Measurements from ENCODE around the gene HECW1.

HECW1 gene

DNA sequence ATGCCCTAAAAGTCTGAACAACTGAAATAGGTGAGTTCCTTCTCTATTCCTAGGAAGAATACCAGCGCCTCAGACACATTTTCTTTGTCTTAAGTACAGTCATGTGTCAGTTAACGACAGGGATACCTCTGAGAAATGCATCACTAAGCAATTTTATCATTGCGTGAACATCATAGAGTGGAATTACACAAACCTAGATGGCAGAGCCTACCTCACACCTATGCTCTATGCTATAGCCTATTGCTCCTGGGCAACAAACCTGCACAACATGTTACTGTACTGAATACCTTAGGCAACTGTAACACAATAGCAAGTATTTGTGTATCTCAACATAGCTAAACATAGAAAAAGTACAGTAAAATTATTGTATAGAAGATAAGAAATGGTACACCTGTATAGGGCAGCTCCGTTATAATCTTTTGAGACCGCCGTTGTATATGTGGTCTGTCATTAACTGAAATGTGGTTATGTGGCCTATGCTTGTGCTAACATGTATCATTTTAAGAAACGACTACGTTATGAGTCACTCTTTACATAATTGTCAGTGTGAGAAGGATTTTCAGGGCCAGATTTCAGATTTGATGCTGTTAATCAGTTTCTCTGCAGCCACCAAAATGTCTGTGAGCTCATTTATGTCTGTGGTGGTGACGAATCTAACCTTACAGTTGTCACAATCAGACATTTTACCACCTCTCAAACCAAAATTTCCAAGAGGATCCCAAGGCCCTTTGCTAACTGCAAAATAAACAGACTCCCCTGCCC is 404.3 kb downstream of the HECW1 start:
- DNase-seq, result no peak

DNA sequence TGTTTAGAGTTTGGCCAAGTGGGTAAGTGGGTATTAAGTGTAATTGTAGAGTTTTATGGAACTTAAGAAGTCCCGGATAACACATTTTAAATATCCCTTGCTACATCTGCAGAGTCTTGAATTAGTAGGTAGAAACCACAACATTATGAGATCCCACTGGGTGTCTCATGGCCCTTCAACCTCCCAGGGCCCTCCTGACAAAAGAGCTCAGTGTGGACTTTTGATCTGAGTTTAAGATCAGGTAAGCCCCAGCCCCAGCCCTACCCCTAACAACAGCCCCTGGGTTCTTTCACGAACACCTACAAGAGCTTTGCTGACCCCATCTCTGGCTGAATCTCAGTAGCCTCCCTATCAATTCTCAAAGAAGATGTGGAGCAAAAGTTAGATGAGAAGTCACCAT is 405.0 kb downstream of the HECW1 start:
- DNase-seq, result no peak

DNA sequence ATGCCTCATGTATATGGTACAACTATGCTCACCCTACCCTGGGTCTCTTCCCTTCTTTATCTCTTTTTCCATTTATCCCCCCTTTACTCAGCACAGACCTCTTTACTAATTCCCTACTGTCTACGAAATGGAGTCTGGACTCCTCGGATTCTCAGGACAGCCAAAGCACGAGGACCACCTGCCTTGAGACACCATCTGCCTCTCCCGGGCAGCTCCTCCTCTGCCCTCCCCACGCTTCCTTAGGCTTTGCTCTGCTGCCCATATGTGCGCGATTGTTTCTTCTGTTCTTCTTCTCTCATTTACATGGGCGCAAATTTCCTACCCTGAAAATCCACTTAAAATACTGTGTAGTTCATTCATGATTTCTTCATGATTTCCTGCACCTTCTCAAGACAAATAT is 407.8 kb downstream of the HECW1 start:
- DNase-seq, result no peak

DNA sequence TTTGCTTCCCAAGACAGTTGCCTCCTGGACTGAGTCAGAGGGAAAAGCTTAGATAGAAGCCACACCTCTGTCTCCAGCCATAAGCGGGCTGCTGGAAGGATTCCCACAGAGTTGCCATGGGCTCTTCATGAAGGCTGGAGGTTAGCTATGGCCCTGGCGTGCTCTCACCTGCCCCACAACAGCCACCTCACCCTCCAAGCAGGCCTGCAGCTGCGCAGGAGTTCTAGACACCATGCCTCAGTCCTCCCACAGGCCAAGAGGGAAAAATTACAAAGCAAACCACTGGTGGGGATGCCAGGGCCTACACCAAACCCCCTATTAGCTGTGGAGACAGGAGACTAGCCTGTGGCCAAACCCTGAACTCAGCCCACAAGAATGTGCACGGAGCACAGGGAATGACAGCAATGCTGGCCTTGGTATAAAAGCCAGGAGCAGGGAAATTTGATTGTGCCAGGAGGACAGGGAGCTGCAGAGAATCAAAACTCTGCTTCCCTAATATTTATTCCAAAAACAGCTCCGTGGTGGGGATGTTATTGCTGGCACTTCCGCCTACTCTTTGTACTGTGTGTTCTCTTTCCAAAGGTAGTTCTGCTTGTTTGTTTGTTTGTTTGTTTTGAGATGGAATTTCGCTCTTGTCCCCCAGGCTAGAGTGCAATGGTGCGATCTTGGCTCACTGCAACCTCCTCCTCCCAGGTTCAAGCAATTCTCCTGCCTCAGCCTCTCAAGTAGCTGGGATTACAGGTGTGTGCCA is 410.1 kb downstream of the HECW1 start:
- no peak for DNase-seq

DNA sequence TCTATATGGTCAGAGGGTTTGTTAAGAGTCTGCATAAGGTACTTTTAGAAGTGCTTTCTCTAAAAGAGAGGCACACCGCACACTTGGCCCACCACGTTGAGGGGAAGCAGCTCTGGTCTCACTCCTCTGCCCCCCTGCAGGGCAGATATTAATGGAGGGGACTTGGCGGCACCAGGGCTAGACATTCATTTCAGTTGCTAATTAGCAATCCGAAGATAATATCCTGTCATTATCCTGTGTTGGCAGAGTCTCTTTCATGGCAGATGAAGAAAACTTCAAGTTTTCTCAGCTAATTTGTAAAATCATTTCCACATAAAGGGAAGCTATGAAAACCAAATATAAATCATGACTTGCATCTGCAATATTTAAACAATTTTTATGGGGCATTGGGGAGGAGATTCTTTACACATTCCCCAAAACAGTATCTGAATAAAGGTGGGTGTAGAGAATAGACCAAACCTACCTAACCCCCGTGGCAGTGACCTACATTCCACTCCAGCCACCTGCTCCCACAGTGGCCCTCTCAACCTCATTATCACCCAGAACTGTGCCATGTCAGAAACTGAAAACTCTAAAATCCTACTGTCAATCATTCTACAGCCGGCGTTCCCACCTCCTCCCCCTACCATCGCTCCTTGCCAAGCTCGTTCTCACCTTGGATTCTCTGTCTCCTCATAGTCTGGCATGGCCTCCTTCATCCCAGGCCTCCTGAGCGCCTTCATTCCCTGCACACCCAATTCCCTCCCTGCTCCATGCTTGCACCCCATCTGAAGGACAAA is 416.3 kb downstream of the HECW1 start:
- DNase-seq, result peak in 2 of 3 experiments; percentile 6 to 11

DNA sequence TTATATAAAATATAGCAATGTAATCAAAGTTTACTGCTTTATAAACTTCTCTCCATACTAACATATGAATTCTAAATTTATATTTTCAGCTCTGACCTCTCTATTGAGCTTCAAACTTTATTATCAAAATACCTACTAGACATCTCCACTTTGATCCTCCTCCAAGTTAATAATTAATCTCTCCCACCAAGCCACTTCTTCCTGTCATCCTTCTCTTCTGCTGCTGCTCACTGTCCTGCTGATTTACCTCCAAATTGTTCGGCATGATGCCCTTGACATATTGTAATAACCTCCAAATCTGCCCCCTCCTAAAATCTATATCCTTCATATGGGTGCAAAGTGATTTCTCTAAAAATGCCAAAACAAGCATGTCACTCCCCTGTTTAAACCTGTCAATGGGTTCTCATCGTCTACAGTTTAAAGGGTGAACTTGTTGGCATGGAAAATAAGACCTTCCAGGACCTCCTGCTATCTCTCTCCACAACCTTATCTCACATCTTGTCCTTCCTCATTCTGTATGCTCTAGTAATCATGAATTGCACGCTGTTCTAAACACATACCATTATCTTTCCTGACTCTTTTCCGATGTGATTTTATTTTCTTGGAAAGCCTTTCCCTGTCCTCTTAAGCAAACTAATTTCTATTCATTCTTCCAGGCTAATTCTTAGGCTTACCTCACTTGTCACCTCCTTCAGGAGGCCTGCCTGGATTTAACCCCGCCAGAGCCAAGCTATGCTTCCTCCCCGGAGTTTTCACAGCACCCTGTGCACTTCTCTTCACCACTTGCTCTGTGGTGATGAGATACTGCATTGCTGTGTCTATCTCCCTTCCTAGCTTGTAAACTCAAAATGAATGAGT is 418.3 kb downstream of the HECW1 start:
- no peak for DNase-seq

DNA sequence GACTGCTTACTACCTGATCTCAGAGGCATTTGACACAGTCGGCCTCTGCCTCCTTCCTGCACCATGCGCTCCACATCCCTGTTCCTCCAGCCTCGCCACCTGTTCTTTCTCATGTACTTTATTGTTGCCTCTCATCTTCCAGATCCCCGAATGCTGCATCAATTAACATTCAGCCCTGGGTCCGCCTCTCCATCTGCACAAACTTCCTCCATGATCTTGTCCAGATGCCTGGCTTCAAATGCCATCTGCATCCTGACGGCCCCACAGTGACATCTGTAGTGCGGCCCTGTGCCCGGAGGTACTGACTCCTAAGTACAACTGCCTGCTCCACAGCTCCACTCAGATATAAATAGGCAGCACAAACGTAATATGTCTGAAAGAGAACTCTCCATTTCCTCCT is 419.3 kb downstream of the HECW1 start:
- no peak for DNase-seq

DNA sequence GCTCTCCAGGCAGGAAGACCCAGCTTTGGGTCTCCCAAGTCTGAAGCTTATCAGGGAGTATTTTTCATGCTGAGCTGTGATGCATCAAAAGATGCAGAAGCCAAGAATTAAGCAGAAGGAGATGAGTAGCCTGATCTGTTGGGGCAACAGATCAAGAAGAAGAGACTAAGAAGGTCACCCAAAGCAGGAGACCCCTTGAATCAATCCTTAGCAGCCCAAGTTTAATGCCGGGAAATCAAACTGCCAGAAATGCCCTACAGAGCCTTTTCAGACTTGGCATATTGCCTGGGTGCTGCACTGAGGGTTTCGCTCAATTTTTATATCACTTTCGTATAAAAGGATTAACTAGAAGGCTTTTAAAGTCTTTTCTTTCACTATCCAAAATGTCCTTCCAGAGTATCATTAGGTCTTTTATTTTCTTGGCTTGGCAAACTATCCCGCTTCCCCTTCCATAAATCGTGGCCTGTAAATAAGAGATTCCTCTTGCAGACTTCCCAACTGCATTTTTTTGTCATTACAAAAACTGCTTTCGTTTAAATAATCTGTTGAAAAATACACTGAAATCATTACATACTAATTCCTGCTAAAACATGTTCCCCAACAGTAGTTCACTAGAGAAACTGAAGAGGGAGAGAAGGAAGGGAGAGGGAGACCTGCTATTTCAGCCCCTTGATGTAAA is 421.5 kb downstream of the HECW1 start:
- DNase-seq, result no peak

DNA sequence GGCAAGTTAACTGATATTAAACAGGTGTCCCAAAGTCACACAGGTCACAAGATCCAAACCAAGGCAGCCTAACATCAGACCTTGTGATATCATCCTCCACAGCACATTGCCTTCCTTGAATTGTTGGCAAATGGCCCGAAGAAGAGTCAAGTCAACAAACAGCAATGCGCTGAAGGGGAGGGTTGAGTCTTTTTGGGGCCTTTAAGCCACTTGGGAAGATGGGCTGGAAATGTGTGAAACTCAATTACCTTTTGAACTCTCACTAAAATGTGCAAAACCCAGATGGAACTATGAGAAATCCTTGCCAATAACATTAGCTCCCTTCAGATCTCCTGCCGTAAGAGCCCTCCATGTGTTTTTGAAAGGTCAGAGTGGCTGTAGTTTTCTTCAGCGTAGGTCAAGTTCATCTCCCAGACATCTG is 422.6 kb downstream of the HECW1 start:
- DNase-seq, result no peak

DNA sequence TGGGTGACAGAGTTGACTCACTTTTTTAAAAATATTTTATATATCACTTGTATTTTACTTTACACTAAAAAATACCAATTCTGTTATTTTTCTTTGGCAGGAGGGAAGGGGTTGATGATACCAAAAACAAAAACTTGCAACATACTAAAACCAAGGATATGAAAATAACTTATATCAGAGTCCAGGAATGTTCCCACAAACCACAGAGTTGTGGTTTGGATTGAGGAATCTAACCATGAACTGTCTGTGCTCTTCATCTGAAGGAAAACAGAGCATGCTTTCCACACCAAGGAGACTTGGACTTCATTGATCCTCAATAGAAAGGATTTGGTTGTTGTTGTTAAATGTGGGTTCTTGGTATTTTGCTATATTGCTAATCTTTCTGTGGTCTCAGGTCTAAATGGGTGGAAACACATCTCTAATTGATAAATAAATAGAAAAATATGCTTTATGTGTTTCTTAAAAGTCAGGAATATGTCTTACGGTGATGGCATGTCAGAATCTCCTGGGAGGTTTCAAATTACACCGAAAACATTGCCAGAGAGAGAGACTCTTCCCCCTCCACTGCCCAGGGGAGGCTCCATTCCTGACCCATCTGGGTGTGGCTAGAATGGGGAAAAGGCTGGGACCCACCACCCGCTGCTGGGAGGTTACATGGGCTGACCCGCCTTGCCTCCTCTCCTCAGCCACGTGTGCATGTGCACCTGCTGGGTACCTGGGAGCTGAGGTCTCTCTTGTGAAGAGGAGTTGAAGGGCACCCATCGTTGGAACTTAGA is 423.6 kb downstream of the HECW1 start:
- no peak for DNase-seq

DNA sequence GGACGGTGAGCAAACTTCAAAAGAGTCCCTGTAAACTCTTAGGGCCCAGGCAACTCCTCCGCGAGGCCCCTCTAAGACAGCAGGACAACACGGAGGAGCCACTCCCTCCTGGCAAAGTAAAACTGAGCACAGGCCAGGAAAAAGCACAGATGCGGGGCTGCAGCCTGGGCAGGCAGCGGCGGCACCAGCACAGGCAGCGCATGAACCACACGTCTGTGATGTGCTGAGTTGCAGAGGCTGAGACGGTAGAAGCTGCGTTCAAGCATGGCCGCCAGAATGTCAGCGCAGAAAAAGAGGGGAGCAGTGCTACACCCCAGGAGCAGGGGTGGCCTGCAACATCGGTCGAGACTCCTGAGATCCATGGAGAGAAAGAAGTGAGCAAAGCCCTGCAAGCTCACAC is 424.3 kb downstream of the HECW1 start:
- DNase-seq, result no peak

DNA sequence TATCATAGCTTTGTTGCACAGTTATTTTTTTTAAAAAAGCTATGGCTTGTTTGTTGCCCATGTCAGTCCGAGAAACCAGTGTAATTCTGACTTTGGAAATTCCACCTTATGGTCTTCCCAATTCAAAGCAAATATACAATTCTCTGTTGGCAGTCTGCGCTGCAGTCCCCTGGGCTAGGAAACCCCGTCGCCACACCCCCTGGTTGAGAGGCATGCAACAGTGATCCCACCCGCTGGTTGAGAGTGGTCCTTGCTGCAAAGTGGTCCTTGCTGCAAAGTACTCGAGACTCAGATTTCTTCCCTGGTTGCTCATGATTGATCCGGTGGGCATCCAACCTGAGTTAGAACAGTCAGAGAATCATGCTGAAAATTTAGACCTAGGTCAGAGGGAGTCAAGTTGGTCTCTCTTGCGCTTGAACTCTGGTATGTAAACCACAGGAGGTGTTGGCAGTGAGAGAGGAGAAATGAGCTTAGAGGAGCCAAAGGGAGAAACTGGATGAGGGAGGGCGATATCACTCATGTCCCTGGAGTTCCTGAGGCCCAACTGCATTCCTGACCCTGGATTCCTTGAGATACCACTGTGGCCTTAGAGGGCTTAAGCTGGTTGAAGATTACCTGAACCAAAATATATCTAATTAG is 425.4 kb downstream of the HECW1 start:
- DNase-seq, result no peak

DNA sequence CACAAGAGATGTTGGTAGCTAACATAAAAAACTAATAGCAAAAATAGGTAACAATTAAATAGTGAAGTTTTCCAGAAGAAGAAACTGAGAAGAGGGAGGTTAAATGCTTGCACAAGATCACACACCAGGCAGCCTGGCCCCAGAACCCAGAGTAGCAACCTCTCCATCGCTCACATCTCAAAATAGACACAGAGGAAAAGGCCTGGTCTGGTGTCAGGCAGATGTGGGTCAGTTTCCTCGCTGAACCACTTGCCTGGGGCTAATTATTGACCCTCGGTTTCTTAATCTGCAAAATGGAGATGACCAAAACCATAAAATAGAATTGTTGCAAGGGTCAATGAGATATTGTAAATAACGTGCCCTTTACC is 425.9 kb downstream of the HECW1 start:
- DNase-seq, result no peak

DNA sequence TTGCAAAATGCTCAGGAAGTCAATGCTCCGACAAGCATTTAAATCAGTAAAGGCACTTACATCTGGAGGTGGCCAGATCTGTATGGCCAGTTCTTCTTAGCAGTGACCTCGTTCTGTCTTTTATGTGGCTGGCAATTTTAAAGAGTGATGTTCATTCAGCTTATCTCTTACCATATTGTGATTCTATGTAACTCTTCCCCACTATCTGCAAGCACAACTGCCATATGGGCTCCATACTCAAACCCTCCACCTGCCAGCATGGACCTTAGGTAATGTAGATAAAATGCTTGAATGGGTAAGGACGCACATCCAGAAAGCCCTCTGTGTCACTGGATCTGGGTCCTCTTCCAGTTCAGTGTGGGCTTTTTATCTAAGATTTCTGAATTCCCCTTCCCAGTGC is 428.0 kb downstream of the HECW1 start:
- DNase-seq, result no peak

DNA sequence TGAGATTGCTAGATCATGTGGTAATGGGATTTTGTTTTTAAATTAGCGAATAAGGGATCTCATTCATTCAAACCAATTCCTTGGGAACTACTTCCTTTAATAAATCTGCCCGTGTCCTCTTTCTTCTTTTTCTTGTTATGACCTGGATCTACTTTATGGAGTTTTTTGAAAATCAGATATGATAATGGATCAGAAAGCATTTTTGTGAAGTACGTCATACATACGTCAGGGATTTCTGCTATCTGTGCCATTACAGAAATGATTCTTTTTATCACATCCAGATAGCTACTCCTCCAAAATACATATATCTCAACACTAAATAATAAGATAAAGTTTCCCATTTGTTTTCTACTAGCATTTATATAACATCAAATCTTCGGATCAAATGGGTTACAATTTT is 430.3 kb downstream of the HECW1 start:
- DNase-seq, result no peak

DNA sequence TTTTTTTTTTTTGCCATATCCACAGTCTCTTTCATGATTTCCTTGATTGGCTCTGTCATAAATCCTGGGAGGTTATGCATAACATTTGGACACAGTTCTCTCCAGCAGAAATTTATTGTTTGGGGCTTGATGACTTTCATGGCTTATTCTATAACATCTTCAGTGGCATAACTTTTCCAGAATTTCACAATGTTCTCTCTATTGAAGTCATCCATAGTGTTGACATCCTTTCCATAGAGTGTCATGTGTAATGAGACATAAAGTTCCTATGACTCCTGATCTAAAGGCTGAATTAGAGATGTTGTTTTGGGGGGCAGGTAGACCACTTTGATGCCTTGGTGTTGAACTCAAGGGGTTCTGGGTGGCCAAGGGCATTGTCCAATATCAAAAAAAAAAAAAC is 433.8 kb downstream of the HECW1 start:
- DNase-seq, result no peak

DNA sequence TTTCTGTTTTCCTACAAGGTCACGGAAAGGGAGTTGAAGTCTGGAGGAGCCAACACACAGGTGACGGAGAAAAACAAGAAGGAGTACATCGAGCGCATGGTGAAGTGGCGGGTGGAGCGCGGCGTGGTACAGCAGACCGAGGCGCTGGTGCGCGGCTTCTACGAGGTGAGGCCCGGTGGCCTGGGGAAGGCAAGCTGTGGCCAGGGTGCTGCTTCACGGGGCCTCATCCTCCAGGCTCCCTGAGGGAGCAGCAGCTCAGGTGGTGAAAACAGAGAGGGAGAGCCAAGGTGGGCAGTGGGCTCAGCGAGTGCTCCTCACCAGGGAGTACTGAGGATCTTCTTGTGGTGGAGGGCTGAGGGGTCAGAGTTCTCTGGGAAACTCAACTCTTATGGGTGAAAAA is 438.0 kb downstream of the HECW1 start:
- DNase-seq, result no peak

DNA sequence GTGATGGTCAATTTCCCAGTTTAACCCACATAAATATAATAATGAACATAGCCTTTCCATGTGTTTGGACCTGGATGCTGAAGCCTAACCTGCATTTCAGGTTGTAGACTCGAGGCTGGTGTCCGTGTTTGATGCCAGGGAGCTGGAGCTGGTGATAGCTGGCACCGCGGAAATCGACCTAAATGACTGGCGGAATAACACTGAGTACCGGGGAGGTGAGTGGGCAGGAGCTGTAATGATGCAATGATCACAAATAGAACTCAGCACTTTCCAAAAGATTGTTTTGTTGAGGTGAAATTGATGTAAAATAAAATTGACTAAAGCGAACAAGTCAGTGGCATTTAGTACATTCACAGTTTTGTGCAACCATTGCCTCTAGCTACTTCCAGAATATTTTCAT is 439.7 kb downstream of the HECW1 start:
- no peak for DNase-seq

DNA sequence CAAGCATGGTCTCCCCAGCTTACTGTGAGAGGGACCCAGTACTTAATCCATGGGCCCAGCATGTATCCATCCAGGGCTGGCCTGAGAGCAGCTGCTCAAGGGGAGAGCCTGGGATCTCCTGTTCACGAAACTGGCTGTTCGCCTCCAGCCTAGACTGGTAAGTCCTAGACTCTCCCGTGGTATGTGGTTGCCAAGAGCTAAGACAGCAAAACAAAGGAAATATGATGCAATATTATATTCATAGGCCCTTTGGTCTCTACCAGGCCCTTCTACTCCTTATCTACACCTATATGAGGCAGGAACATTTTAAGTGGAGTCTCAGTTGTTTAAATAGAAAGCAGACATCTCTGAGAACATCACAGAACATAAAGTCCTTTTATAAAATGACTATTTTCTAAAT is 441.6 kb downstream of the HECW1 start:
- no peak for DNase-seq

DNA sequence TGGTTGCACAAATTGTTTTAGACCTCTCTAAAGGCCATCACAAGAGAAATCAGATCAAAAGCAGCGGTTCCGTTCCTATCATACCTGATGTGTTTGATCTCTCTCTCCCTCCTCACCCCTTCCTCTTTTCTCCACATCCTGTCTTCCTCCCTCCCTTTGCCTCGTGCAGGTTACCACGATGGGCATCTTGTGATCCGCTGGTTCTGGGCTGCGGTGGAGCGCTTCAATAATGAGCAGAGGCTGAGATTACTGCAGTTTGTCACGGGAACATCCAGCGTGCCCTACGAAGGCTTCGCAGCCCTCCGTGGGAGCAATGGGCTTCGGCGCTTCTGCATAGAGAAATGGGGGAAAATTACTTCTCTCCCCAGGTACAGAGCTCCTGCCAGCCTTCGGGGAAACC is 442.0 kb downstream of the HECW1 start:
- DNase-seq, result no peak

Data from NCI-H1417 (cell line).